WERI-Rb-1 (cell line): ENCODE data around the gene TMSB4X.

Experiments used
- DNase-seq: peaks from one replicate; pipeline ENCODE4 v3.0.0-alpha.2; 2020
- H3K27ac ChIP-seq: fragments of 250-450 bp; sonication (Bioruptor Pico); 2 replicates; pipeline ENCODE4 v1.5.1; 2020; ENCODE audit warnings: mild to moderate bottlenecking, moderate library complexity
- H3K27me3 ChIP-seq: fragments of 250-450 bp; sonication (Bioruptor Pico); 2 replicates; pipeline ENCODE4 v1.5.1; 2021; ENCODE audit warnings: mild to moderate bottlenecking, low read depth, moderate library complexity; ENCODE audit not compliant: insufficient read depth, severe bottlenecking
- H3K36me3 ChIP-seq: fragments of 250-450 bp; sonication (Bioruptor Pico); 2 replicates; pipeline ENCODE4 v1.5.1; 2020; ENCODE audit warnings: mild to moderate bottlenecking, moderate library complexity
- H3K4me3 ChIP-seq: 2 replicates; pipeline ENCODE4 v1.5.1; 2011; ENCODE audit warnings: low read depth, mild to moderate bottlenecking, control low read depth, low read length
- H3K9me3 ChIP-seq: fragments of 250-450 bp; sonication (Bioruptor Pico); 2 replicates; pipeline ENCODE4 v1.5.1; 2021; ENCODE audit warnings: mild to moderate bottlenecking, moderate library complexity; ENCODE audit not compliant: severe bottlenecking
- CTCF ChIP-seq: IDR thresholded peaks from 2 replicates; pipeline ENCODE4 v1.5.1; 2011; ENCODE audit warnings: low read depth, mild to moderate bottlenecking, control low read depth, inconsistent platforms, low read length

Gene TMSB4X

GRCh38 chrX:12951595-12951975 is 23.3 kb upstream of the TMSB4X start:
- no peak for TF ChIP-seq CTCF

DNA sequence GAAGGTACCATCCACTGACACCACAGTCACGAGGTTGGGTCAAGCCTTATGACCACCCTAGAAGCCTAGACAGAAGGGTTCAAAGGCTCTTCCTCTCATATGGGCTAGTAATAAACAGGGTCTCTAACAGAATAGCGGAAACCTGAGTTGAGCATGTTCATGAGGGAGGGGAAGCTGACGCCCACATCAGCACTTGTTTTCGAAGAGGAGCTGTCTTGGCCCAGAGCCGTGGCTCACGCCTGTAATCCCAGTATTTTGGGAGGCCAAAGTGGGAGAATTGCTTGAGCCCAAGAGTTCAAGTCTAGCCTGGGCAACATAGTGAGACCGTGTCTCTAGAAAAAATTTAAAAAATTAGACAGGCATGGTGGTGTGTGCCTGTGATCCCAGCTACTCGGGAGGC is 21.5 kb upstream of the TMSB4X start:
- no peak overlapping the region for H3K27ac ChIP-seq
- no peak for TF ChIP-seq CTCF
- no peaks in the 10 kb centered on the region for H3K36me3 ChIP-seq
- H3K4me3 ChIP-seq: no peak overlapping the region
- H3K27me3 ChIP-seq: no peaks in the 10 kb centered on the region
- DNase-seq: no peak
- H3K9me3 ChIP-seq: no peaks in the 10 kb centered on the region

More at GRCh38 chrX:12951595-12951975, 23.3 kb upstream of the TMSB4X start:
- H3K4me3 ChIP-seq: no peak overlapping the region
- no peaks in the 10 kb centered on the region for H3K36me3 ChIP-seq
- H3K27ac ChIP-seq: no peak overlapping the region
- DNase-seq: no peak
- H3K27me3 ChIP-seq: no peaks in the 10 kb centered on the region
- no peaks in the 10 kb centered on the region for H3K9me3 ChIP-seq

DNA sequence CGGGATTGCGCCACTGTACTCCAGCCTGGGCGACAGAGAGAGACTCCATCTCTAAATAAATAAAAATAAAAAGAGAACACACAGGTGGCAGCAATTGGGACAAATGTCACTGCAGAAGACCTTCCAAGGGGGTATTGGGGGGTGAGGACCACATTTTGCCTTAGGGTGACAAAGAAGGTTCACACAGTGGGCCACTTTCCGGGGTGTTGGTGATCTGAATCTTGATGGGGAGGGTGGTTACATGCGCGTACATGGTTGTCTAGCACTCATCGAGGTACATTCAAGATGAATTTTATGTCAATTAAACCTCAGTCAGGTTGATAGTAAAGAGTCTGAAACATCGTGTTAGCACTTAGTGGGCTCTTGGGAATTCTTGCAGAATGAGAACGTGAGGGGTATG is 20.5 kb upstream of the TMSB4X start:
- Histone ChIP-seq H3K4me3 (no peak overlapping the region), H3K27me3 (no peaks in the 10 kb centered on the region), H3K27ac (no peak overlapping the region), H3K9me3 (no peaks in the 10 kb centered on the region), H3K36me3 (no peaks in the 10 kb centered on the region)
- no peak for DNase-seq
- no peak for TF ChIP-seq CTCF

DNA sequence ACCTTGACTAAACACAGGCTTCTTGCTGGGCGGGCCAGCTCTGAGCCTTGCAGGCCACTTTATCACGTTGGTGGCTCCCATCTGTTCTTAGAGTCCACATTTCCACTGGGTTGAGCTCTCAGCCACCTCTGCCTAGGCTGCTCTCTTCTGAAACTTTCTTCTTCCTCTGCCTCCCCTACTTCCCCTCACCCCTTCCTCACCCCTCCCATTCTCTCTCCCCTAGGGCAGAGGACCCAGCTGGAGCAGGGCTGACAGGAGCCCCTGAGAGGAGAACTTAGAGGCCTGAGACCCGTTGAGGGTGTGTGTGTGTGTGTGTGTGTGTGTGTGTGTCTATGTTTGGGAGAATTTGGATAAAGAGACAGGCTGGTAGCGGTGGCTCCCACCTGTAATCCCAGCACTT is 19.9 kb upstream of the TMSB4X start:
- no peak for DNase-seq
- no peak for TF ChIP-seq CTCF
- no peak overlapping the region for H3K4me3 ChIP-seq

GRCh38 chrX:12955882-12956703 is 18.8 kb upstream of the TMSB4X start:
- Histone ChIP-seq H3K9me3 (no peaks in the 10 kb centered on the region), H3K36me3 (no peaks in the 10 kb centered on the region), H3K27ac (no peak overlapping the region), H3K27me3 (no peaks in the 10 kb centered on the region), H3K4me3 (no peak overlapping the region)
- TF ChIP-seq CTCF: no peak
- DNase-seq: no peak

More for the DNA sequence above, 19.9 kb upstream of the TMSB4X start:
- no peaks in the 10 kb centered on the region for H3K9me3 ChIP-seq
- H3K27me3 ChIP-seq: no peaks in the 10 kb centered on the region
- no peaks in the 10 kb centered on the region for H3K36me3 ChIP-seq
- H3K27ac ChIP-seq: no peak overlapping the region
